GM12872 (cell line): ENCODE results near the gene ZNF775.

Source experiments
- CTCF ChIP-seq: IDR thresholded peaks from 3 replicates; pipeline ENCODE4 v1.5.1; 2011; ENCODE audit warnings: low read depth, mild to moderate bottlenecking, low read length, moderate library complexity; ENCODE audit not compliant: insufficient read depth

Gene ZNF775

DNA sequence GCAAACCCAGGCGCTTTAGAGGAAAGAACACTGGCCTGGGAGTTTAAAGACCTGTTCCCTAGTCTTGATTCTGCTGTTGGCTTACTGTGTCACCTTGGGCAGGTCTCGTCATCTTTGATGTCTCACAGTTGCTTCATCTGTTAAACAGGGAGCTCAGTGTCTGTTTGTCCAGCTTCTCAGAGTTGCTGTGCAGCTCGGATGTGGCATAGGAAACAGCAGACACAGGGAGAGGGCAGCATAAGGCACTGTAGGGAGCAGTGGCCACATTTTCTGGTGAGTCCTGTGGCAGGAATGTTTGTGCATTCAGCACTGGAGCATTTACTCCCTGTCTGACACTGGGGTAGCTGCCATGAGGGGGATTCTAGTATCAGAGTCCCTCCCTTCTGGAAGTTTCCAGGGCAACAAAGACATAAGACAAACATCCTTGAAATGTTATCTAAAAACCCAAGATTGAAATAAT lies 8.5 kb upstream of the ZNF775 start:
- TF ChIP-seq CTCF = no peak

DNA sequence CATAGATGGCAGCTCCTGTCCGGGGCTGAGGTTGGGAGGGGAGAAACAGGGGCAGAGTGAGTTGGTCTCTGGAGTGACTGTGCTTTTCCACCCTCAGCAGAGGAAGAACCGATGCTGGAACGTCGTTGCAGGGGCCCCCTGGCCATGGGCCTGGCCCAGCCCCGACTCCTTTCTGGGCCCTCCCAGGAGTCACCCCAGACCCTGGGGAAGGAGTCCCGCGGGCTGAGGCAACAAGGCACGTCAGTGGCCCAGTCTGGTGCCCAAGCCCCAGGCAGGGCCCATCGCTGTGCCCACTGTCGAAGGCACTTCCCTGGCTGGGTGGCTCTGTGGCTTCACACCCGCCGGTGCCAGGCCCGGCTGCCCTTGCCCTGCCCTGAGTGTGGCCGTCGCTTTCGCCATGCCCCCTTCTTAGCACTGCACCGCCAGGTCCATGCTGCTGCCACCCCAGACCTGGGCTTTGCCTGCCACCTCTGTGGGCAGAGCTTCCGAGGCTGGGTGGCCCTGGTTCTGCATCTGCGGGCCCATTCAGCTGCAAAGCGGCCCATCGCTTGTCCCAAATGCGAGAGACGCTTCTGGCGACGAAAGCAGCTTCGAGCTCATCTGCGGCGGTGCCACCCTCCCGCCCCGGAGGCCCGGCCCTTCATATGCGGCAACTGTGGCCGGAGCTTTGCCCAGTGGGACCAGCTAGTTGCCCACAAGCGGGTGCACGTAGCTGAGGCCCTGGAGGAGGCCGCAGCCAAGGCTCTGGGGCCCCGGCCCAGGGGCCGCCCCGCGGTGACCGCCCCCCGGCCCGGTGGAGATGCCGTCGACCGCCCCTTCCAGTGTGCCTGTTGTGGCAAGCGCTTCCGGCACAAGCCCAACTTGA lies 7.8 kb upstream of the ZNF775 start:
- no peak for TF ChIP-seq CTCF

- TF ChIP-seq CTCF = no peak
Measured at GRCh38 chr7:150371996-150372270, 7.2 kb upstream of the ZNF775 start.

GRCh38 chr7:150372271-150373048 lies 6.7 kb upstream of the ZNF775 start:
- TF ChIP-seq CTCF = no peak

GRCh38 chr7:150373049-150373801 lies 5.9 kb upstream of the ZNF775 start:
- TF ChIP-seq CTCF = no peak

- no peak for TF ChIP-seq CTCF
Measured at GRCh38 chr7:150374026-150374425, 5.1 kb upstream of the ZNF775 start.

- no peak for TF ChIP-seq CTCF
Measured at GRCh38 chr7:150374472-150374871, 4.7 kb upstream of the ZNF775 start.
